Lung microvascular endothelial cell (primary cell): Measurements from ENCODE around the gene IRF8. TPM values are rescaled to one million over a fixed set of nuclear protein-coding genes. Genes with fewer than 3 reads are reported as not detected.
"Not testable (repeated sequence)": the region's sequence is repeated elsewhere in the genome, so short reads cannot be mapped to it uniquely, and the experiment has no call there.

ENCODE experiments used
- DNase-seq, 2 donors: peaks; one replicate each; pipeline versions ENCODE4 v3.0.0 to v3.0.0-alpha.2; 2010; ENCODE audit warnings: low read depth in 2 of 2
- total RNA-seq: library from RNA; depleted of rRNA; stranded (reverse); fragments of >200 nt; gene quantifications from 2 replicates; pipeline ENCODE4 v1.2.1, GENCODE V29; 2014

Gene IRF8
- total RNA-seq, result 2.2 and 34.5 TPM in 2 replicates

- peak; percentile 75 to 93 for DNase-seq
Observed at GRCh38 chr16:85898521-85899442, at the start of gene IRF8. TSS of gene IRF8 (plus strand) at chr16:85899162. CDS start at chr16:85903016, 3,854 bp downstream.

DNA sequence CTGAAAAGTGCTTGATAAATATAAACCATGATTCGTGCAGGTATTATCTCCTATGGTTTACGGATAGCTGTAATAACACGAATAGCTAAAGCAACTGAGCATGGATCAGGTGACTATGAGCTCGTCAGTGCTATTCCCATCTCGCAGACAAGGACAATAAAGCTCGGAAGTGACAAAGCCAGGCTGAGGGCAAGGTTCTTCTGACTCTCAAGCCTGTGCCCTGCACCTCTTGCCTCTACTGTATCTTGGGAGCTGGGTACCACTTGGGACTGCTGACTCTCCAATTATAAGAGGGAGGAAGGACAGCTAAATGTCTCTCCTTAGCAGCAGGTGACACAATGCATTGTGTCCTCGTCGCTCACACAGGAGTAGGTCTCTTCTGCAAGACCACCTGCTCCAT is 49.6 kb upstream of the IRF8 start:
- DNase-seq, result no peak

DNA sequence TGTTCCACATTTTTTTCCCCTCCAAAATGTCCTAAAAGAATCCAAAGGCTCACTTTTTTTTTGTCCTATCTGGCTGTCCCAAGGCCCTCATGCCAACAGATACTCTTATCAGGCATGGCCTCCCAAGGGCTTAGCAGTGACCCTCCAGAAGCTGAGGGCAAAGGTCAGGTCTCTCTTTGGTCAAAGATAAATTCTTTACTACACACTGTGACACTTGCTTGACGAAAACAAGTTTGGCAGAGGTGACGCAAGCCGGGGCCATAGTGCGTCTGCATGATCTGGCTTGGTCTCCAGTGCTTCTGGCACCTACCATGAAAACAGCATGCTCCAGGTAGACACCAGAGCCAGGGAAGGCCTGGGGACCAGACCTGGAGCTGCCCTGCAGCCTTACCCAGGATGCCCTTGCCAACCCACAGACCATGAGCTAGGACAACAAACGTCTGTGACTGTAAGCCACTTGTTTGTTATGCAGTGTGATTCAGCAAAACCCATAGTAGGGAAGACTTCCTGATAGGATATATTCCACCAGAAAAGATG is 48.5 kb upstream of the IRF8 start:
- DNase-seq, result no peak

GRCh38 chr16:85851034-85851785 is 47.8 kb upstream of the IRF8 start:
- DNase-seq, result no peak

DNA sequence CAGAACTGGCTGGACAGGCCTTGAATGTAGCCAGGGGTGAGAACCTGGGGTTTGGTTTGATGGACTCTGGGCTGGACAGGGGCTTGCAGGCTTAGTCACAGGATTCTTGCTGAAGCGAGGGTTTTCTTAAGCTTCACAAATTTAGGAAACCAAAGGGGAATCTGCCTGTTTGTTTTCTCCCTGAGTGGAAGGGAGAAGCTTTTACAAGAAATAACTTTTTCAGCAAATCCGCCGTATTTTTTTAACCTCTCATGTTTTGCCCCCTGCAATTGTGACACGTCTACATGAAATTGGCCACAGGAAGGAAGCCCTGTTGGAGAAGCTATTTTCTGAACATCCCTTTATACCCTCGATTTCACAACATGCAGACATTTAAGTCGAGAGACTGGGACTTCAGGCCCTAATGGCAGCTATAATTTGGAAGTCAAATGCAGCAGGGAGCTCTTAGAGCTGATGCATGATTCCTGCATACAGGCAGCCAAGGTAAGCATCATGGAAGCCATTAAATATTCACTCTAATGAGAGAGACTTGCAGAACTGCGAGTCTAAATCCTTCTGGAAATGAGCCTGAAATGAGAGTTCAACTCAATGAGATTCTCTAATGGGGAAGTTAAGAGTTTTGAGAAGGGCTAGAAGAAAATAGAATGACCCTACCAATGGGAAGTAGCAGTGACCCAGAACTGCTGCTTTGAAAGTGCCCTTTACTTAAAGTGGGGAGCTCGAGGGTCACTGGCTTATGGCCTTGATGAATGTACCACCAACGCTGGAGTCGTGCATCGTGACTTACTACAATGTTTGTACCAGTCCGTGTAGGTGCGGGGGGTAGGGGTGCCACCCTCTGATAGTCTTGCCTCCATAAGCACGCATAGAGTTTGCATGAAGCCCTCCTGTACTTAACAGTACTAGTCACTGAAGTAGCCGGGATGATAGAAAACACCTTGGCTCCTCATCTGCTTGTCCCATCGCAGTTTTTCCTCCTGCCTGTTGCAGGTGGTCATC is 45.1 kb upstream of the IRF8 start:
- peak in 1 of 2 donors; percentile 53 for DNase-seq

DNA sequence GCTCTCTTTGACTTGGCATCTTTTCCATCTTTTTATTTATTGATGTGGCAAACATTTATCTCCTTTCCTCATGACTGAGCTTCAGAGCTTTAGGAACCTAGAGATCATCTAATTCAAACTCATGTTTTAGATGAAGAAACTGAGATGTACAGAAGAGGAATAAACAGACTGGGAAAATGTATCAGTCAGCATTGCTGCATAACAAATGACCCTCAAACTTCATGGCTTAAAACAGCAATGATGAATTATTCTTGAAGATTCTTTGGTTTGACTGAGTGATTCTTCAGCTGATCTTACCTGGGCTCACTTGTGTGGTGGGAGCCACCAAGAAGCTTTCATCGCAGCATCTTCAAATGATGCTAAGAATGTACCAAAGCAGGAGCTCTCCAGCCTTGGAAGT is 44.0 kb upstream of the IRF8 start:
- no peak for DNase-seq

- DNase-seq, result peak in 1 of 2 donors; percentile 16
Observed at GRCh38 chr16:85856079-85856478, 42.9 kb upstream of the IRF8 start.

DNA sequence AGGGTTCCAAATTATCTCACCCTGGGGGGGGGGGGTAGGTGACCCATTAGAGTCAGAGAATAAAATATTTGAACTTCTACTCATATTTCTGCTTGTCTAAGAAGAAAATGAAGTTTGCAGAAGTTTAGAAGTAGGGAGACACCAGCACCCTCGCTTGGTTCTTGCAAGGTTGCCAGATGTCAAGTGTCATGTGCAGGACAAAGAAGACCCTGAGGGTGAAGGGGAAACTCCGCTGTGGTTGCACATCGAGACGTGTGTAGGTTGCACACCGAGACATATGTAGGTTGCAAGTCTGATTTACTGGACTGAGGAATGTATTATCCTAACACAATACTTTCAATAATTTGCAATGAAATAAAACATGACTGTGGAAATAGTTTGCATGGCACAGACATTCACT is 42.4 kb upstream of the IRF8 start:
- no peak for DNase-seq

GRCh38 chr16:85857406-85857805 is 41.6 kb upstream of the IRF8 start:
- no peak for DNase-seq

DNA sequence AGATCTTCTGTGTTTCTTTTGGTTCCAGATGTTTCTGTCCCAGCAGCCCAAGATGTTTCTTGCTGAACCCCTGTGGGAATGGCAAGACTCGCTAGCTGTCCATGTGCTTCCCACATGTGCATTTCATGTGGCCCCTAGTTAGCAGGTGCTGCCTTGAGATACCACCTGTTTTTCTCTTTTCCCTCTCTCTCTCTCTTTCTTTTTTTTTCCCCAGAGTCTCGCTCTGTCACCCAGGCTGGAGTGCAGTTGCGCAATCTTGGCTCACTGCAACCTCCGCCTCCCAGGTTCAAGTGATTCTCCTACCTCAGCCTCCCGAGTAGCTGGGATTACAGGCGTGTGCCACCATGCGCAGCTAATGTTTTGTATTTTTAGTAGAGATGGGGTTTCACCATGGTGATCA is 40.4 kb upstream of the IRF8 start:
- not testable (repeated sequence) for DNase-seq

DNA sequence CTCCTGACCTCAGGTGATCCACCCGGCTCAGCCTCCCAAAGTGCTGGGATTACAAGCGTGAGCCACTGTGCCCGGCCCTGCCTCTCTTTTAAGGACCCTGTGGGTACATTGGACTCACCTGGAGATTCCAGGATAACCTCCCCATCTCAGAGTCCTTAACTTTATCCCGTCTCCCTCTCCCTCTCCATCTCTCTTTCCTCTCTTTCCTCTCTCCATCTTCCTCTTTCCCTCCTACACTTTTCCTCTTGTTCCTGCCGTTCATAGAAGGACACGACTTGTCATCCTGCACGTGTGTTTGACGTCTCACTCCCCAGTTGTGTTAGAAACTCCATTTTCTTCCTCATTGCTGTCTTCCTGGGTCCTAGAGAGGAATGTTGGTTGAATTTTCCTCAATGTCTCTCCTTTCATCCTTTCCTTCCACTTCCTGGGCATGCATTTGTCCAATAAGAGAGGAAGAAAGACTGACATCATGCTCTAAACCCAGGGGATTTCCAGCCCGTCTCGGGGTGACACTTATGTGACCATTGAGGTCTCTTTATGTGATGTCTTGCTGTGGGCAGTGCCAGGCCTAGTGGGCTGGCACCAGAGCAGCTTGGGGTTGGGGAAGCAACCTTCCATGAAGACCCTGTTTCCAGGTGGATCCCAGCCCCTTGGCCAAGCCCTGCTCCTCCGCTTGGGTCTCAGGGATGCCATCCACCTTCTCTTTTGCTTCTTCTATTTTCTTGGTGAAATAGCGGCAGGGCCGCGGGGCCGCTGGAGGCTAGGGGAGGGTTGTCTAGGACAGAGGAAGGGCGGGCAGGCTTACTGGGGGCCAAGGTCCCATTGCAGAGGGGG is 39.8 kb upstream of the IRF8 start:
- no peak for DNase-seq

GRCh38 chr16:85859818-85860125 is 39.2 kb upstream of the IRF8 start:
- DNase-seq, result no peak

GRCh38 chr16:85860413-85861094 is 38.4 kb upstream of the IRF8 start:
- no peak for DNase-seq

DNA sequence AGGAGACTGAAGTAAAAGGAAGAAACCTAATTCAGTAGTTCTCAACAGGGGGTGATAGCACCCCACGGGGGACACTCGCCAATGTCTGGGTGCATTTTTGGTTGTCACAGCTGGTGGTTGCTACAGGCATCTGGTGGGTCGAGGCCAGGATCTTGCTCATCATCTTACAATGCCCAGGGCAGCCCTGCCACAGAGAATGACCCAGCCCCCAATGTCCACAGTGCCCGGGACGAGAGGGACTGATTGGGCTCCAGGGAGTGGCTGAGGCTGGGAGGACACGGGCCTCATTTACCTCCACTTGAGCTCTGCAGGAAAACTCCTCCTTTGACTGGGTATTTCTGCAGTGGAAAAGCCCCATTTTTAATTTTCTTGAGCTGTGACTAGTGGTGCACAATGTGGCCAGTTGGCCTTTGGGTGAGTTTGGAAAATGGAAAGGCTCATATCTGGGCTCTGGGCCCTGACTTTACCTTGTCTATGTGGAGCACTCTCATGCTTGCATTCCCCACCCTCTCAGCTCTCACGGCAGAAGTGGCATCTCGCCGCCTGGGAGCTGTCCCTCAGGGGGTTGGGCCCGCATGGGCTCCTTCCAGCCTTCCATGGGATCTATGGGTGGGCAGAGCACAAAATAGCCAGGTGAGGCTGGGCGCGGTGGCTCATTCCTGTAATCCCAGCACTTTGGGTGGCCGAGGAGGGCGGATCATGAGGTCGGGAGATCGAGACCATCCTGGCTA is 37.7 kb upstream of the IRF8 start:
- DNase-seq, result no peak

GRCh38 chr16:85862476-85863383 is 36.2 kb upstream of the IRF8 start:
- DNase-seq, result peak in 1 of 2 donors; percentile 60

GRCh38 chr16:85863384-85863774 is 35.6 kb upstream of the IRF8 start:
- DNase-seq, result no peak

GRCh38 chr16:85864965-85865364 is 34.0 kb upstream of the IRF8 start:
- DNase-seq, result no peak

DNA sequence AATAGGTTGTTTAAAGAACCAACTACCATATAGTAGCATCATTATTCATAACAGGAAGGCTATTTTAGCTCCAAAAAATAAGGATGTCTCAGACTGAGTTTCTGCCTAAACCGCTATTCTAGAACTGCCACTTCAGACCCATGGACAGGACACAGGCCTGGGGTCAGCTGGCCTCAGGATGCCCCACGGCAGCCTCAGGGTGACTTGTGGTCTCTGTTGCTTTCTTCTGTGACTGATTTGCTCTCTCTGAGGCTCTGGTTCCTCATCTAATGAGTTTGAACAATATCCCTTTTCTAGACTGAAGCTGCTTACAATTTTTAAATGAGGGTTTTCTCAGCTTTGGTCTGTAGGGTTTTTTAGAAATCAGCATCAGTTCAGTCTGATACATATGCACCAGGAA is 31.8 kb upstream of the IRF8 start:
- no peak for DNase-seq
